ENCODE results near the gene MCTP2. TPM values are rescaled to one million over a fixed set of nuclear protein-coding genes. Genes with fewer than 3 reads are reported as not detected.
A peak's percentile ranks its signal among the peaks of the same experiment; 100 is the strongest.

The MCTP2 gene
- total RNA-seq, 1 experiment from 2014 or later = 1.3 TPM

DNA sequence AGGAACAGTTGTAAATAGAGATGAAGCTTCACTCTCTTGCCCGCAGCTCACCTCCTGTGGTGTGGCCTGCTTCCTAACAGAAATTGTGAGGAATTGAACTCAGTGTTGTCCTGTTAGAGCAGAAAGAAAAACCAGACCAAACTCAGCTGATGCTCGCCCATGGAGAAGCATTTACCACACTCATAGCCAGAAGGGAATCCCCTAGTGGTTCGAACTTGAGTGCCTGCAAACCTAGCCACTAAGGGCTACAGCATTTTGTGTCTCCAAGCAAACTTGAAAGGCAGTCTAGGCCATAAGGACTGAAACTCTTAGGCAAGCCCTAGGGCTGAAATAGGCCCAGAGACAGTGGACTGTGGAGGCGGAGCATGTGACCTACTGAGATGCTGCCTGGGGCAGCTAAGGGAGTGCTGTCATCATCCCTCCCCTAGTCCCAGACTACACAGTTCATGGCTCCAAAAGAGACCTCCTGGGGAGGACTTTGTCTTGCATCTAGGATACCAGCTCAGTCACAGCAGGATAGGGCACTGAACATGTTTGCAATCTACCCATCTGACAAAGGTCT is 44.5 kb upstream of the MCTP2 start:
- Histone ChIP-seq H3K9ac (ENCODE audit: extremely low read depth, insufficient read length, low read length) (no peak overlapping the region), H2BK20ac (ENCODE audit: low read depth, low read length, poor library complexity, severe bottlenecking) (no peak overlapping the region), H3K9me3 (ENCODE audit: control insufficient read depth, low read depth, low read length) (no peaks in the 10 kb centered on the region), H4K91ac (ENCODE audit: insufficient read length, low read depth, low read length) (no peak overlapping the region), H3K27ac (ENCODE audit: insufficient read length, low read depth, low read length) (no peak overlapping the region), H2BK12ac (ENCODE audit: insufficient read length, low read depth, low read length) (no peak overlapping the region), H3K56ac (ENCODE audit: insufficient read length, low read depth, low read length) (no peak overlapping the region), H3T11ph (ENCODE audit: low read length) (no peak overlapping the region), H3K4ac (ENCODE audit: low read depth, low read length) (no peak overlapping the region), H2BK5ac (ENCODE audit: insufficient read length, low read length) (no peak overlapping the region), H3K14ac (ENCODE audit: insufficient read depth, low read length) (no peak overlapping the region), H3K4me2 (ENCODE audit: insufficient read depth, insufficient read length, low read length) (no peak overlapping the region), H2AFZ (ENCODE audit: low read length) (no peak overlapping the region), H3K27me3 (ENCODE audit: insufficient read depth, low read length) (no peaks in the 10 kb centered on the region), H3K18ac (ENCODE audit: insufficient read length, low read depth, low read length) (no peak overlapping the region), H3K23ac (ENCODE audit: insufficient read length, low read depth, low read length) (no peak overlapping the region), H2BK120ac (ENCODE audit: low read depth, low read length, poor library complexity, severe bottlenecking) (no peak overlapping the region), H3K79me2 (ENCODE audit: insufficient read depth, low read length) (no peaks in the 10 kb centered on the region), H4K20me1 (ENCODE audit: control insufficient read depth, insufficient read depth, insufficient read length) (no peaks in the 10 kb centered on the region), H4K8ac (replicated peaks; ENCODE audit: insufficient read length, low read depth, low read length) (no peak overlapping the region), H2BK15ac (ENCODE audit: low read depth, low read length) (no peak overlapping the region), H3K4me1 (ENCODE audit: insufficient read depth, low read length) (no peaks in the 10 kb centered on the region), H4K5ac (ENCODE audit: insufficient read length, low read depth, low read length) (no peak overlapping the region), H2AK5ac (ENCODE audit: insufficient read length, low read length) (no peak overlapping the region), H3K79me1 (ENCODE audit: insufficient read depth, low read depth, low read length, poor library complexity, severe bottlenecking) (no peaks in the 10 kb centered on the region), H3K23me2 (ENCODE audit: insufficient read length, low read depth, low read length, poor library complexity, severe bottlenecking) (no peaks in the 10 kb centered on the region)
- Mint-ChIP-seq H3K27ac (no peak overlapping the region), H3K9me3 (no peaks in the 10 kb centered on the region; a peak in 1 of 5 replicates), H3K4me3 (no peak overlapping the region), H3K27me3 (ENCODE audit: low read depth) (no peaks in the 10 kb centered on the region; the same call in 1 of the 2 replicates), H3K4me1 (peaks cover 2 to 7% of the 10 kb centered on the region in 2 experiments; a peak in 2 of 4 replicates), H3K36me3 (ENCODE audit: insufficient read depth in 1 of 3, low read depth in 3 of 3) (no peaks in the 10 kb centered on the region)
- WGBS (ENCODE audit: extremely low coverage, insufficient read length, low lambda C conversion rate) = no CpG with 5 or more reads among the region's 4 CpGs
- TF ChIP-seq, protein P1, sequence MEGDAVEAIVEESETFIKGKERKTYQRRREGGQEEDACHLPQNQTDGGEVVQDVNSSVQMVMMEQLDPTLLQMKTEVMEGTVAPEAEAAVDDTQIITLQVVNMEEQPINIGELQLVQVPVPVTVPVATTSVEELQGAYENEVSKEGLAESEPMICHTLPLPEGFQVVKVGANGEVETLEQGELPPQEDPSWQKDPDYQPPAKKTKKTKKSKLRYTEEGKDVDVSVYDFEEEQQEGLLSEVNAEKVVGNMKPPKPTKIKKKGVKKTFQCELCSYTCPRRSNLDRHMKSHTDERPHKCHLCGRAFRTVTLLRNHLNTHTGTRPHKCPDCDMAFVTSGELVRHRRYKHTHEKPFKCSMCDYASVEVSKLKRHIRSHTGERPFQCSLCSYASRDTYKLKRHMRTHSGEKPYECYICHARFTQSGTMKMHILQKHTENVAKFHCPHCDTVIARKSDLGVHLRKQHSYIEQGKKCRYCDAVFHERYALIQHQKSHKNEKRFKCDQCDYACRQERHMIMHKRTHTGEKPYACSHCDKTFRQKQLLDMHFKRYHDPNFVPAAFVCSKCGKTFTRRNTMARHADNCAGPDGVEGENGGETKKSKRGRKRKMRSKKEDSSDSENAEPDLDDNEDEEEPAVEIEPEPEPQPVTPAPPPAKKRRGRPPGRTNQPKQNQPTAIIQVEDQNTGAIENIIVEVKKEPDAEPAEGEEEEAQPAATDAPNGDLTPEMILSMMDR (conservative IDR thresholded peaks at IDR 0.05) = no peak
- DNase-seq = peak; percentile 32

Data from H9 (cell line).